Smooth muscle cell of the brain vasculature (primary cell): Measurements from ENCODE around the gene IGSF6.
"Not testable (repeated sequence)": the region's sequence is repeated elsewhere in the genome, so short reads cannot be mapped to it uniquely, and the experiment has no call there.

Experiments
- DNase-seq: peaks from one replicate; pipeline ENCODE4 v3.0.0-alpha.2; 2012; ENCODE audit warnings: low read depth, low spot score

The IGSF6 gene

GRCh38 chr16:21653571-21653970, 1.2 kb upstream of the IGSF6 start:
- no peak for DNase-seq

- no peak for DNase-seq
These were observed 893 bp downstream of the IGSF6 start for GRCh38 chr16:21651515-21651914.

- DNase-seq = no peak
These were observed 1.9 kb downstream of the IGSF6 start for GRCh38 chr16:21650521-21650920.

GRCh38 chr16:21649826-21650406, 2.5 kb downstream of the IGSF6 start:
- not testable (repeated sequence) for DNase-seq

- no peak for DNase-seq
These were observed 4.7 kb downstream of the IGSF6 start for GRCh38 chr16:21647562-21648164.

- no peak for DNase-seq
These were observed 5.5 kb downstream of the IGSF6 start for GRCh38 chr16:21646721-21647561.

GRCh38 chr16:21646091-21646490, 6.3 kb downstream of the IGSF6 start:
- no peak for DNase-seq

- no peak for DNase-seq
These were observed 7.1 kb downstream of the IGSF6 start for GRCh38 chr16:21645261-21645721.

- no peak for DNase-seq
These were observed 7.7 kb downstream of the IGSF6 start for GRCh38 chr16:21644674-21645073.

- DNase-seq = no peak
These were observed 8.6 kb downstream of the IGSF6 start for GRCh38 chr16:21643785-21644184.

- DNase-seq = no peak
These were observed 9.5 kb downstream of the IGSF6 start for GRCh38 chr16:21642861-21643260.

GRCh38 chr16:21641916-21642315, 10.5 kb downstream of the IGSF6 start:
- DNase-seq = no peak

GRCh38 chr16:21639493-21639892, 12.9 kb downstream of the IGSF6 start:
- DNase-seq = no peak

GRCh38 chr16:21638573-21638975, 13.8 kb downstream of the IGSF6 start:
- no peak for DNase-seq

- no peak for DNase-seq
These were observed 15.1 kb downstream of the IGSF6 start for GRCh38 chr16:21637032-21637968.

- DNase-seq = not testable (repeated sequence)
These were observed 16.7 kb downstream of the IGSF6 start for GRCh38 chr16:21635694-21636093.

- no peak for DNase-seq
These were observed 18.2 kb downstream of the IGSF6 start for GRCh38 chr16:21634216-21634615.

- not testable (repeated sequence) for DNase-seq
These were observed 20.3 kb downstream of the IGSF6 start for GRCh38 chr16:21631951-21632575.

- not testable (repeated sequence) for DNase-seq
These were observed 21.0 kb downstream of the IGSF6 start for GRCh38 chr16:21631376-21631775.

- not testable (repeated sequence) for DNase-seq
These were observed 21.5 kb downstream of the IGSF6 start for GRCh38 chr16:21630866-21631265.
